Progenitor cell of endocrine pancreas (in vitro differentiated cells): Measurements from ENCODE around the gene DSP. TPM values are rescaled to one million over a fixed set of nuclear protein-coding genes. Genes with fewer than 3 reads are reported as not detected.

Experiments used
- DNase-seq: peaks from one replicate; pipeline ENCODE4 v3.0.0; 2021; ENCODE audit warnings: low spot score; ENCODE audit not compliant: unreplicated experiment
- H3K27ac Mint-ChIP-seq: 2 replicates; pipeline ENCODE4 v1.8.0; 2021; ENCODE audit warnings: mild to moderate bottlenecking, moderate library complexity, mixed read lengths
- H3K27me3 Mint-ChIP-seq: 2 replicates; pipeline ENCODE4 v1.8.0; 2021; ENCODE audit warnings: mixed read lengths
- H3K36me3 Mint-ChIP-seq: 2 replicates; pipeline ENCODE4 v1.8.0; 2022; ENCODE audit warnings: mixed read lengths; ENCODE audit not compliant: insufficient read depth
- H3K4me1 Mint-ChIP-seq: 2 replicates; pipeline ENCODE4 v1.8.0; 2021; ENCODE audit warnings: low read depth, mixed read lengths
- H3K4me3 Mint-ChIP-seq: 2 replicates; pipeline ENCODE4 v1.8.0; 2021; ENCODE audit warnings: low read depth, mild to moderate bottlenecking, moderate library complexity, mixed read lengths
- H3K9me3 Mint-ChIP-seq: 2 replicates; pipeline ENCODE4 v1.8.0; 2021; ENCODE audit warnings: low read depth, mixed read lengths
- CTCF ChIP-seq: fragments of 200-600 bp; sonication (generic); IDR thresholded peaks from one replicate; pipeline ENCODE4 v1.5.0; 2021; ENCODE audit warnings: antibody characterized with exemption, mild to moderate bottlenecking; ENCODE audit not compliant: unreplicated experiment
- total RNA-seq: library from RNA; stranded (reverse); gene quantifications from 2 replicates; pipeline ENCODE4 v1.2.1, GENCODE V29; 2021

DSP gene
- total RNA-seq, 1 donor from 2014 or later, result 365 TPM

DNA sequence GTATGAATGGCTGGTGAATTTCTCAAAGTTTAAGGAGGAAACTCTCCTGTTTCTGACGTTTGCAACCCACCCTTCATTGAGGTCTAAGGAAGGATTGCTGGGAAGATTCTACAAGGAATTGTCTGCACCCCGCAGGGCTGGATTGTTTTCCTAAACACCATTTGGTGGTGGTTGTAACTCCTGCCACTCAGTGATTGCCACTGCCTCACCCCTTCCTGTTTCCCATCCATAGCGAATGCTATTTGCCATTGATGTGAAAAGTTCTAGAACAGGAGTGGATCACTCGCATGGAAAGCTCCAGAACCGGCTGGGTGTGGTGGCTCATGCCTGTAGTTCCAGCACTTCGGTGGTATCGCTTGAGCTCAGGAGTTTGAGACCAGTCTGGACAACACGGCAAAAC lies 8.7 kb upstream of the DSP start:
- Mint-ChIP-seq H3K4me3 (no peak overlapping the region), H3K36me3 (no peaks in the 10 kb centered on the region), H3K9me3 (no peaks in the 10 kb centered on the region), H3K27ac (peak overlapping the region; percentile 79), H3K4me1 (peaks cover 29% of the 10 kb centered on the region), H3K27me3 (no peaks in the 10 kb centered on the region)
- TF ChIP-seq CTCF, result no peak
- no peak for DNase-seq

DNA sequence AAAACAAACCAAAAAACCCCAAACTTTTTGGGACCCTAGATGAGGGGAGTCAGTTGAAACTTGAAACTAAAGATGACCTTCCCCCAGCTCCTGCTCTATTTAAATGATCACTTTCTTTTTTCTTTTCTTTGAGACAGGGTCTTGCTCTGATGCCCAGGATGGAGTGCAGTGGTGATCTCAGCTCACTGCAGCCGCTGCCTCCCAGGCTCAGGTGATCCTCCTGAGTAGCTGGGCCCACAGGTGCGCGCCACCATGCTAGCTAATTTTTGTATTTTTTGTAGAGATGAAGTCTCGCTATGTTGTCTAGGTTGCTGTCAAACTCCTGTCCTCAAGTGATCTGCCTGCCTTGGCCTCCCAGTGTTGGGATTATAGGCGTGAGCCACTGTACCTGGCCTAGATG lies 7.3 kb upstream of the DSP start:
- H3K27ac Mint-ChIP-seq, result no peak overlapping the region
- H3K4me1 Mint-ChIP-seq, result peaks cover 32% of the 10 kb centered on the region
- H3K9me3 Mint-ChIP-seq, result no peaks in the 10 kb centered on the region
- H3K4me3 Mint-ChIP-seq, result no peak overlapping the region
- H3K27me3 Mint-ChIP-seq, result no peaks in the 10 kb centered on the region
- H3K36me3 Mint-ChIP-seq, result no peaks in the 10 kb centered on the region
- DNase-seq, result no peak
- TF ChIP-seq CTCF, result no peak

- TF ChIP-seq CTCF, result no peak
- H3K36me3 Mint-ChIP-seq, result no peaks in the 10 kb centered on the region
- H3K9me3 Mint-ChIP-seq, result no peaks in the 10 kb centered on the region
- H3K4me3 Mint-ChIP-seq, result no peak overlapping the region
- H3K27ac Mint-ChIP-seq, result no peak overlapping the region
- no peak for DNase-seq
- no peaks in the 10 kb centered on the region for H3K27me3 Mint-ChIP-seq
- peaks cover 30% of the 10 kb centered on the region for H3K4me1 Mint-ChIP-seq
These were observed 6.0 kb upstream of the DSP start for GRCh38 chr6:7535498-7535897.

DNA sequence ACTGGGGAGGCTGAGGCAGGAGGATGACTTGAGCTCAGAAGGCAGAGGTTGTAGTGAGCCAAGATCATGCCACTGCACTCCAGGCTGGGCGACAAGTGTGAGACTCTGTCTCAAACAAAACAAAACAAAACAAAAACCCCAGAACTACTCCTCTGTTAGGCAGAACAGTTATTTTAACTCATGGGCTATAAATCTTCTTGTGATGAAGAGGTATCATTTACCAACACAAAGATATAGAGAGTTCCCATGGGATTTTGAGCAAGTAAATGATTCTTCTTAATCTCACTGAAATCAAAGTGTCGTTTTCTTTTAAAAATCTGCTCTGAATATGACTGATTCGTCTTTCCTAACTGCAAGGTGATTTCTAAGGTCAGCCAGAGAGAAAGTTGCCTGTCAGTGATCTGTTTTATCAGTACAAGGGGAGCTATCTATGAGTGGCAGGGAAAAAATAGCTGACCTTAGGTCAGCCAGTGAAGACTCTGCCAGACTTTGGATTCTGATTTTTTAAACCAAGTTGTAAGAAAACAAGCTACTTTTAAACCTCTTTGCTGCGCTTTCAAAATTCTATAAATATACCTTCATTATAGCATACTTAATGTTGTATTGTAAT lies 3.8 kb upstream of the DSP start:
- no peaks in the 10 kb centered on the region for H3K27me3 Mint-ChIP-seq
- no peak overlapping the region for H3K4me3 Mint-ChIP-seq
- DNase-seq, result no peak
- no peaks in the 10 kb centered on the region for H3K9me3 Mint-ChIP-seq
- H3K36me3 Mint-ChIP-seq, result no peaks in the 10 kb centered on the region
- H3K4me1 Mint-ChIP-seq, result peaks cover 25% of the 10 kb centered on the region
- H3K27ac Mint-ChIP-seq, result peak overlapping the region; percentile 26
- TF ChIP-seq CTCF, result no peak

DNA sequence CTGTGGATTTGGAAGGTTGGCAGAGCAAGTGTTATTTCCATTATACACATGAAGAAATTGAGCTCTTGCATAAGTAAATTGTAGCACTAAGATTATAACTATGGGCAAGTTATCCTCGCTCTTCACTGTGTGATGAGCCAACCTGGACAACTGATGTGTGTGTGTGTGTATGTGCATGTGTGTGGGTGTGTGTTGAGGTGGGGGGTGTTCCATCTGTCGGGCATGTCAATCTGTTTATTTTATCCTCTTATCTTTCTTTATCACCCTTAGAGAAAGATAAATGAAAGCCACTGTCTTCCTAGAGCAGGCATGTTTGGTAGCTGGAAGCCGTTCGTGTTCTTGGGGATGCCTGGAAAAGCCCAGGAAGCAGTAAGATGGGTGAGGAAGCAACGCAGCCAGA lies 3.0 kb upstream of the DSP start:
- H3K27ac Mint-ChIP-seq, result no peak overlapping the region
- H3K9me3 Mint-ChIP-seq, result no peaks in the 10 kb centered on the region
- no peak for DNase-seq

More for the DNA sequence above, 3.0 kb upstream of the DSP start:
- Mint-ChIP-seq H3K27me3 (no peaks in the 10 kb centered on the region), H3K36me3 (no peaks in the 10 kb centered on the region), H3K4me3 (no peak overlapping the region), H3K4me1 (peaks cover 23% of the 10 kb centered on the region)
- no peak for TF ChIP-seq CTCF
